HepG2 (cell line): Measurements from ENCODE around the gene HJURP.

Experiments
- CTCF ChIP-seq: sonication (generic); formaldehyde crosslinking; IDR thresholded peaks from 2 replicates; pipeline ENCODE4 v1.5.0; 2020; ENCODE audit warnings: mild to moderate bottlenecking, missing genetic modification reagents, moderate library complexity
- HHEX ChIP-seq: IDR thresholded peaks from 2 replicates; pipeline ENCODE4 v1.6.1; 2016; ENCODE audit warnings: control low read depth
- HNRNPH1 ChIP-seq: fragments of 200-400 bp; formaldehyde crosslinking; optimal IDR thresholded peaks from 2 replicates; pipeline ENCODE3; 2017; ENCODE audit warnings: mild to moderate bottlenecking, low read depth, low read length
- MTF1 ChIP-seq: sonication (generic); formaldehyde crosslinking; IDR thresholded peaks from 2 replicates; pipeline ENCODE4 v1.5.0; 2020; ENCODE audit warnings: missing genetic modification reagents
- POLR2AphosphoS5 ChIP-seq: IDR thresholded peaks from 2 replicates; pipeline ENCODE4 v1.6.1; 2012; ENCODE audit warnings: low read depth, low read length
- RBAK ChIP-seq: sonication (generic); formaldehyde crosslinking; IDR thresholded peaks from 2 replicates; pipeline ENCODE4 v1.5.1; 2020; ENCODE audit warnings: mild to moderate bottlenecking, missing genetic modification reagents
- RBM22 ChIP-seq: fragments of 200-400 bp; formaldehyde crosslinking; optimal IDR thresholded peaks from 2 replicates; pipeline ENCODE3; 2017; ENCODE audit warnings: mild to moderate bottlenecking, low read length, moderate library complexity
- SMC3 ChIP-seq: IDR thresholded peaks from 2 replicates; pipeline ENCODE4 v1.6.1; 2011; ENCODE audit warnings: low read length, improper control_type of control experiment
- THYN1 ChIP-seq: sonication (generic); formaldehyde crosslinking; IDR thresholded peaks from 2 replicates; pipeline ENCODE4 v1.8.1; 2023; ENCODE audit warnings: low read depth, mild to moderate bottlenecking, moderate library complexity, missing genetic modification reagents, borderline replicate concordance
- ZNF337 ChIP-seq: sonication (generic); formaldehyde crosslinking; IDR thresholded peaks from 2 replicates; pipeline ENCODE4 v1.5.1; 2020; ENCODE audit warnings: missing genetic modification reagents, low read depth, mild to moderate bottlenecking, borderline replicate concordance
- ZNF530 ChIP-seq: sonication (generic); formaldehyde crosslinking; IDR thresholded peaks from 2 replicates; pipeline ENCODE4 v1.5.0; 2020; ENCODE audit warnings: low read depth, mild to moderate bottlenecking, missing genetic modification reagents
- TF ChIP-seq, protein P1 (sequence below): IDR thresholded peaks from 2 replicates; pipeline ENCODE4 v1.6.1; 2016; ENCODE audit warnings: missing compliant biosample characterization, missing genetic modification reagents, borderline replicate concordance
- TF ChIP-seq, protein P2 (sequence below): sonication (generic); formaldehyde crosslinking; IDR thresholded peaks from 2 replicates; pipeline ENCODE4 v1.4.0; 2020; ENCODE audit warnings: missing genetic modification reagents
- TF ChIP-seq, protein P3 (sequence below): sonication (generic); formaldehyde crosslinking; IDR thresholded peaks from 2 replicates; pipeline ENCODE4 v1.5.0; 2020; ENCODE audit warnings: missing genetic modification reagents

DNA sequence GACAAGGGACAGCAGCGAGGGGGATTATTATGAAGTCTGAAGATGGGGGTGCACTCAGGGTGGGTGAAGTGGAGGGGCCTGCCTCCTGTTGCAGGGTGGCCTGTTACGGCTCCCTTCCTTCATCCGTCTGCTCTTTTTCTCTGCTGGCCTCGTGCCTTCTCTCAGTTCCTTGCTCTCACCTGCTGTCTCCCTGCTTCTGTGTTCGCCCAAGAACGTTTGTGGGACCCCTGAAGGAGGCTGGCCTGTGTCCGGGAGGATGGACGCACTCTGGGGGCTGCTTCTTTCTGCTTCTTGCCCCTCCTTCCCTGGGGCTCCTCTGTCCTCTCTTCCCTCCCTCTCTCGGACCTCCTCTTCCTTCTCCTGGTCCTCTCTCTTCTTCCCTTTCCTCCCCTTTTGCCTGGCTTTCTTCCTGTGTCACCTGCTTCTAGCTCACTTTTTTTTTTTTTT is 62.4 kb downstream of the HJURP start:
- no peak for TF ChIP-seq RBM22
- TF ChIP-seq POLR2AphosphoS5: no peak
- TF ChIP-seq, protein P1, sequence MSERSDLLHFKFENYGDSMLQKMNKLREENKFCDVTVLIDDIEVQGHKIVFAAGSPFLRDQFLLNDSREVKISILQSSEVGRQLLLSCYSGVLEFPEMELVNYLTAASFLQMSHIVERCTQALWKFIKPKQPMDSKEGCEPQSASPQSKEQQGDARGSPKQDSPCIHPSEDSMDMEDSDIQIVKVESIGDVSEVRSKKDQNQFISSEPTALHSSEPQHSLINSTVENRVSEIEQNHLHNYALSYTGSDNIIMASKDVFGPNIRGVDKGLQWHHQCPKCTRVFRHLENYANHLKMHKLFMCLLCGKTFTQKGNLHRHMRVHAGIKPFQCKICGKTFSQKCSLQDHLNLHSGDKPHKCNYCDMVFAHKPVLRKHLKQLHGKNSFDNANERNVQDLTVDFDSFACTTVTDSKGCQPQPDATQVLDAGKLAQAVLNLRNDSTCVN (CRISPR knock-in tag): no peak
- TF ChIP-seq HNRNPH1: no peak
- TF ChIP-seq CTCF (CRISPR knock-in tag): no peak
- TF ChIP-seq, protein P2, sequence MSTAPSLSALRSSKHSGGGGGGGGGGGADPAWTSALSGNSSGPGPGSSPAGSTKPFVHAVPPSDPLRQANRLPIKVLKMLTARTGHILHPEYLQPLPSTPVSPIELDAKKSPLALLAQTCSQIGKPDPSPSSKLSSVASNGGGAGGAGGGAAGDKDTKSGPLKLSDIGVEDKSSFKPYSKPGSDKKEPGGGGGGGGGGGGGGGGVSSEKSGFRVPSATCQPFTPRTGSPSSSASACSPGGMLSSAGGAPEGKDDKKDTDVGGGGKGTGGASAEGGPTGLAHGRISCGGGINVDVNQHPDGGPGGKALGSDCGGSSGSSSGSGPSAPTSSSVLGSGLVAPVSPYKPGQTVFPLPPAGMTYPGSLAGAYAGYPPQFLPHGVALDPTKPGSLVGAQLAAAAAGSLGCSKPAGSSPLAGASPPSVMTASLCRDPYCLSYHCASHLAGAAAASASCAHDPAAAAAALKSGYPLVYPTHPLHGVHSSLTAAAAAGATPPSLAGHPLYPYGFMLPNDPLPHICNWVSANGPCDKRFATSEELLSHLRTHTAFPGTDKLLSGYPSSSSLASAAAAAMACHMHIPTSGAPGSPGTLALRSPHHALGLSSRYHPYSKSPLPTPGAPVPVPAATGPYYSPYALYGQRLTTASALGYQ (CRISPR knock-in tag): no peak
- TF ChIP-seq HHEX (CRISPR knock-in tag): no peak
- TF ChIP-seq, protein P3, sequence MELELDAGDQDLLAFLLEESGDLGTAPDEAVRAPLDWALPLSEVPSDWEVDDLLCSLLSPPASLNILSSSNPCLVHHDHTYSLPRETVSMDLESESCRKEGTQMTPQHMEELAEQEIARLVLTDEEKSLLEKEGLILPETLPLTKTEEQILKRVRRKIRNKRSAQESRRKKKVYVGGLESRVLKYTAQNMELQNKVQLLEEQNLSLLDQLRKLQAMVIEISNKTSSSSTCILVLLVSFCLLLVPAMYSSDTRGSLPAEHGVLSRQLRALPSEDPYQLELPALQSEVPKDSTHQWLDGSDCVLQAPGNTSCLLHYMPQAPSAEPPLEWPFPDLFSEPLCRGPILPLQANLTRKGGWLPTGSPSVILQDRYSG: no peak
- no peak for TF ChIP-seq ZNF337
- no peak for TF ChIP-seq SMC3
- no peak for TF ChIP-seq THYN1 (CRISPR knock-in tag)
- no peak for TF ChIP-seq MTF1 (CRISPR knock-in tag)
- no peak for TF ChIP-seq RBAK
- no peak for TF ChIP-seq ZNF530 (CRISPR knock-in tag)
